Parathyroid adenoma (tissue), 2 donors: ENCODE measurements around the gene ZGPAT.

Source experiments
- H2AFZ ChIP-seq: fragments of 300-600 bp; sonication (generic); one replicate; pipeline ENCODE4 v1.7.0; 2017; ENCODE audit warnings: antibody characterized with exemption, mild to moderate bottlenecking
- H3K27ac ChIP-seq: fragments of 300-600 bp; sonication (generic); one replicate; pipeline ENCODE4 v1.7.0; 2017
- H3K27me3 ChIP-seq: fragments of 300-600 bp; sonication (generic); one replicate; pipeline ENCODE4 v1.7.0; 2017; ENCODE audit warnings: low read length; ENCODE audit not compliant: control insufficient read depth, insufficient read depth
- H3K36me3 ChIP-seq: fragments of 300-600 bp; sonication (generic); one replicate; pipeline ENCODE4 v1.7.0; 2017; ENCODE audit warnings: low read length; ENCODE audit not compliant: control insufficient read depth, insufficient read depth
- H3K4me1 ChIP-seq: fragments of 300-600 bp; sonication (generic); one replicate; pipeline ENCODE4 v1.7.0; 2017; ENCODE audit warnings: control low read depth
- H3K4me2 ChIP-seq: fragments of 300-600 bp; sonication (generic); one replicate; pipeline ENCODE4 v1.7.0; 2017; ENCODE audit warnings: low read length
- H3K4me3 ChIP-seq: fragments of 300-600 bp; sonication (generic); one replicate; pipeline ENCODE4 v1.7.0; 2017; ENCODE audit warnings: low read depth, low read length
- H3K79me2 ChIP-seq: fragments of 300-600 bp; sonication (generic); one replicate; pipeline ENCODE4 v1.7.0; 2017; ENCODE audit warnings: control low read depth
- H3K9ac ChIP-seq: fragments of 300-600 bp; sonication (generic); one replicate; pipeline ENCODE4 v1.7.0; 2017; ENCODE audit warnings: mild to moderate bottlenecking
- H3K9me3 ChIP-seq: fragments of 300-600 bp; sonication (generic); one replicate; pipeline ENCODE4 v1.7.0; 2017; ENCODE audit warnings: low read length; ENCODE audit not compliant: control insufficient read depth
- TF ChIP-seq, protein P1 (sequence below): fragments of 300-600 bp; sonication (generic); IDR thresholded peaks from one replicate; pipeline ENCODE4 v1.7.0; 2017; ENCODE audit warnings: antibody characterized with exemption, mild to moderate bottlenecking
- donor health status: primary hyperparathyroidism.

ZGPAT gene

DNA sequence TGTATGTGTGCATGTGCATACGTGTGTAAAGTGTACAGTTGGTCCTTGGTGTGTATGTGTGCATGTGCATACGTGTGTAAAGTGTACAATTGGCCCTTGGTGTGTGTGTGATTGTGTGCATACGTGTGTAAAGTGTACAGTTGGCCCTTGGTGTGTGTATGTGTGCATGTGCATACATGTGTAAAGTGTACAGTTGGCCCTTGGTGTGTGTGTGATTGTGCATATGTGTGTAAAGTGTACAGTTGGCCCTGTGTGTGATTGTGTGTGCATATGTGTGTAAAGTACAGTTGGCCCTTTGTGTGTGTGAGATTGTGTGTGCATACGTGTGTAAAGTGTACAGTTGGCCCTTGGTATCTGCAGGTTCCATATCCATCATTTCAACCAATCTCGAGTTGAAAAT lies 23.6 kb downstream of the ZGPAT start:
- H3K36me3 ChIP-seq = no peaks in the 10 kb centered on the region

DNA sequence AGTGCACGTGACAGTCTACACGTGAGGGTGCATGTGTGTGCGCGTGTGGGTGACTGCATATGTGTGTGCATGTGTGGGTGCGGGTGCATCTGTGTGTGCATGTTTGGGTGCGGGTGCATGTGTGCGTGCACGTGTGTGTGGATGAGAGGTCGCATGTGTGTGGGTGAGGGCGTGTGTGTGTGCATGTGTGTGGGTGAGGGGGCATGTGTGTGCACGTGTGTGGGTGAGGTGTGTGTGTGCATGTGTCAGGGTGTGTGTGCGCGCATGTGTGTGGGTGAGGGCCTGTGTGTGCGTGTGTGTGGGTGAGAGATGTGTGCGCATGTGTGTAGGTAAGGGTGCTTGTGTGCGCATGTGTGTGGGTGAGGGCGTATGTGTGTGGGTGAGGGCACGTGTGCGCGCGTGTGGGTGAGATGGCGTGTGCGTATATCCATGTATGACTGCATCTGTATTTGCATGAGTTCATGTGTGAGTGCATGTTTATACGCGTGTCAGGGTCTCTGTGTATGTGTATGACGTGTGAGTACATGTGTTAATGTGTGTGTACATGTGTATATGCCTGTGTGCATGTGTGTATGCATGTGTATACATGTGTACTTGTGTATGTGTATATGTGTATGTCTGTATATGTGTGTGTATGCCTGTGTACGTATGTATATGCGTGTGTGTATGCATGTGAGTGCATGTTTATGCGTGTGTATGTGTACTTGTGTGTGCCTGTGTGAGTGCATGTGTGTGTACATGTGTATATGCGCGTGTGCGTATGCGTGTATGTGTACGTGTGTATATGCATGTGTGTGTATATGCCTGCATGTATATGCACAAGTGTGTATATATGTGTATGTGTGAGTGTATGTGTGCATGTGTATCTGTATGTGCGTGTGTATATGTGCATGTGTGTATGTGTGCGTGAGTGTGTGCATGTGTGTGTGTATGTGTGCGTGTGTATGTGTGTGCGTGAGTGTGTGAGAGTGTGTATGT lies 24.6 kb downstream of the ZGPAT start:
- Histone ChIP-seq H3K27me3 (no peaks in the 10 kb centered on the region), H3K9ac (no peak overlapping the region), H3K27ac (no peak overlapping the region), H3K79me2 (peaks cover 41% of the 10 kb centered on the region), H2AFZ (no peak overlapping the region), H3K9me3 (no peaks in the 10 kb centered on the region), H3K4me1 (peaks cover 22% of the 10 kb centered on the region), H3K4me2 (no peak overlapping the region), H3K36me3 (no peaks in the 10 kb centered on the region), H3K4me3 (no peak overlapping the region)
- TF ChIP-seq, protein P1, sequence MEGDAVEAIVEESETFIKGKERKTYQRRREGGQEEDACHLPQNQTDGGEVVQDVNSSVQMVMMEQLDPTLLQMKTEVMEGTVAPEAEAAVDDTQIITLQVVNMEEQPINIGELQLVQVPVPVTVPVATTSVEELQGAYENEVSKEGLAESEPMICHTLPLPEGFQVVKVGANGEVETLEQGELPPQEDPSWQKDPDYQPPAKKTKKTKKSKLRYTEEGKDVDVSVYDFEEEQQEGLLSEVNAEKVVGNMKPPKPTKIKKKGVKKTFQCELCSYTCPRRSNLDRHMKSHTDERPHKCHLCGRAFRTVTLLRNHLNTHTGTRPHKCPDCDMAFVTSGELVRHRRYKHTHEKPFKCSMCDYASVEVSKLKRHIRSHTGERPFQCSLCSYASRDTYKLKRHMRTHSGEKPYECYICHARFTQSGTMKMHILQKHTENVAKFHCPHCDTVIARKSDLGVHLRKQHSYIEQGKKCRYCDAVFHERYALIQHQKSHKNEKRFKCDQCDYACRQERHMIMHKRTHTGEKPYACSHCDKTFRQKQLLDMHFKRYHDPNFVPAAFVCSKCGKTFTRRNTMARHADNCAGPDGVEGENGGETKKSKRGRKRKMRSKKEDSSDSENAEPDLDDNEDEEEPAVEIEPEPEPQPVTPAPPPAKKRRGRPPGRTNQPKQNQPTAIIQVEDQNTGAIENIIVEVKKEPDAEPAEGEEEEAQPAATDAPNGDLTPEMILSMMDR = no peak

More for the DNA sequence above, 23.6 kb downstream of the ZGPAT start:
- H3K79me2 ChIP-seq = peaks cover 46% of the 10 kb centered on the region
- no peak overlapping the region for H3K4me3 ChIP-seq
- no peaks in the 10 kb centered on the region for H3K9me3 ChIP-seq
- no peaks in the 10 kb centered on the region for H3K27me3 ChIP-seq
- H3K27ac ChIP-seq = no peak overlapping the region
- TF ChIP-seq, protein P1 = no peak
- no peak overlapping the region for H3K9ac ChIP-seq
- H2AFZ ChIP-seq = no peak overlapping the region
- H3K4me2 ChIP-seq = no peak overlapping the region
- H3K4me1 ChIP-seq = peaks cover 30% of the 10 kb centered on the region

DNA sequence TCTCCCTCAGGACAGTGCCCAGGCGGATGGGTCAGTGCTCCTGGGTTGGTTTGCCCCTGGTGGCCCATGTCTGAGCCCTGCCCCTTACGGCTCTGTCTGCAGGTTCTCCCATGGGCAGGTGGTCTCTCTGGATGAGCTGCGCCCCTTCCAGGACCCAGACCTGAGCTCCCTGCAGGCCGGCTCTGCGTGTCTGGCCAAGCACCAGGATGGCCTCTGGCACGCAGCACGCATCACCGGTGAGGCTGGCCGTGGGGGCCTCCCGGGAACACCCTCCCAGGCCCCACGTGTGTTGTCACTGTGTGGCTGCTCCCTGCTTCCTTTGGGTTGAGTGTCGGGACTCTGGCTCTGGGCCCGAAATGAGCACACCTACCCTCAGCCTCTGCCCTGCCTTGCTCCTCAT lies 25.3 kb downstream of the ZGPAT start:
- Histone ChIP-seq H3K27ac (no peak overlapping the region), H3K4me2 (no peak overlapping the region), H2AFZ (no peak overlapping the region), H3K4me3 (no peak overlapping the region), H3K36me3 (no peaks in the 10 kb centered on the region), H3K27me3 (no peaks in the 10 kb centered on the region), H3K4me1 (peaks cover 15% of the 10 kb centered on the region), H3K9ac (no peak overlapping the region), H3K79me2 (peaks cover 41% of the 10 kb centered on the region), H3K9me3 (no peaks in the 10 kb centered on the region)
- TF ChIP-seq, protein P1 = no peak

DNA sequence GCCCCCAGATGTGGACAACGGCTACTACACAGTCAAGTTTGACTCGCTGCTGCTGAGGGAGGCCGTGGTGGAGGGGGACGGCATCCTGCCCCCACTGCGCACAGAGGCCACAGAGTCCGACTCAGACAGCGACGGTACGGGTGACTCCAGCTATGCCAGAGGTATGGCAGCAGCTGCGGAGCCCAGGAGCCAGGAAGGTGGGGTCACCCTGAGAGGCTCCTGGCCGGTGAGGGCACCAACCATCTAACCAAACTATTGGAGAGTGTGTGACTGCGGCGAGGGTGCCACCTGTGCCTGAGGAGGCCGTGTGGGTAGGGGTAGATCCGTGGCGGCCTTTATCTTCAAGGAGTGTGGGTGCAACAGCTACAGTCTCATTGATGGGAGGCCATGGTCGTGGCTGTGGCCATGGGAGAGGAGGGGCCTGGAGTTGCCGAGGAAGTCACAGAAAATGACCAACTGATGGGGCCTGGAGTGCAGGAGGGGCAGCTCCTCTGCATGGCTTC lies 25.8 kb downstream of the ZGPAT start:
- peaks cover 11% of the 10 kb centered on the region for H3K4me1 ChIP-seq
- no peaks in the 10 kb centered on the region for H3K27me3 ChIP-seq
- no peak overlapping the region for H3K9ac ChIP-seq
- H2AFZ ChIP-seq = no peak overlapping the region
- no peak overlapping the region for H3K4me2 ChIP-seq
- H3K27ac ChIP-seq = no peak overlapping the region
- H3K4me3 ChIP-seq = no peak overlapping the region
- H3K79me2 ChIP-seq = peaks cover 41% of the 10 kb centered on the region
- H3K36me3 ChIP-seq = no peaks in the 10 kb centered on the region
- H3K9me3 ChIP-seq = no peaks in the 10 kb centered on the region
- TF ChIP-seq, protein P1 = no peak
